Measurements from ENCODE around the gene CCR5.

CCR5 gene

GRCh38 chr3:46367811-46368210 is 2.9 kb upstream of the CCR5 start:
- Histone ChIP-seq H3K4me3 (ENCODE audit: low read depth, low read length) (no peak overlapping the region), H3K36me3 (no peaks in the 10 kb centered on the region), H3K9me3 (ENCODE audit: severe bottlenecking) (no peaks in the 10 kb centered on the region), H3K27me3 (ENCODE audit: insufficient read depth, low read depth, severe bottlenecking) (peaks cover 88% of the 10 kb centered on the region), H3K27ac (no peak overlapping the region)
- no peak for TF ChIP-seq CTCF (IDR thresholded peaks at IDR 0.05; ENCODE audit: low read depth, low read length)
- no peak for DNase-seq

DNA sequence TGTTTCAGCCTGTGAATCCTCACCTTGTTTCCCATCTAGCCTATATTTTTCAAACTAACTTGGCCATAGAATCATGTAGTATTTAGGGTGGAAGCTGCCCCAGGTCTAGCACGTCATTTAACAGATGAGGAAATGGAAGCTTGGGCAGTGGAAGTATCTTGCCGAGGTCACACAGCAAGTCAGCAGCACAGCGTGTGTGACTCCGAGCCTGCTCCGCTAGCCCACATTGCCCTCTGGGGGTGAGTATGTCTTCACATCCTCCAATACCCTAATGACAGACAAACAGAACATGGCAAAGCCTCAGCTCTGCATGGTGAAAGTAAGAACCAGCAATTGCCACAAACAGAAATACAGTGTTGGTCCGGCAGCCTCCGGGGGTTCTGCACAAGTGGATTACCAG is 2.2 kb upstream of the CCR5 start:
- Histone ChIP-seq H3K27me3 (ENCODE audit: insufficient read depth, low read depth, severe bottlenecking) (peaks cover 90% of the 10 kb centered on the region), H3K9me3 (ENCODE audit: severe bottlenecking) (no peaks in the 10 kb centered on the region), H3K36me3 (no peaks in the 10 kb centered on the region), H3K4me3 (ENCODE audit: low read depth, low read length) (no peak overlapping the region), H3K27ac (no peak overlapping the region)
- DNase-seq = no peak
- no peak for TF ChIP-seq CTCF (IDR thresholded peaks at IDR 0.05; ENCODE audit: low read depth, low read length)

- Histone ChIP-seq H3K36me3 (no peaks in the 10 kb centered on the region), H3K9me3 (ENCODE audit: severe bottlenecking) (no peaks in the 10 kb centered on the region), H3K27ac (no peak overlapping the region), H3K27me3 (ENCODE audit: insufficient read depth, low read depth, severe bottlenecking) (peaks cover 90% of the 10 kb centered on the region), H3K4me3 (ENCODE audit: low read depth, low read length) (no peak overlapping the region)
- TF ChIP-seq CTCF (IDR thresholded peaks at IDR 0.05; ENCODE audit: low read depth, low read length) = no peak
- DNase-seq = no peak
These were observed 1.6 kb upstream of the CCR5 start for GRCh38 chr3:46369151-46369550.

DNA sequence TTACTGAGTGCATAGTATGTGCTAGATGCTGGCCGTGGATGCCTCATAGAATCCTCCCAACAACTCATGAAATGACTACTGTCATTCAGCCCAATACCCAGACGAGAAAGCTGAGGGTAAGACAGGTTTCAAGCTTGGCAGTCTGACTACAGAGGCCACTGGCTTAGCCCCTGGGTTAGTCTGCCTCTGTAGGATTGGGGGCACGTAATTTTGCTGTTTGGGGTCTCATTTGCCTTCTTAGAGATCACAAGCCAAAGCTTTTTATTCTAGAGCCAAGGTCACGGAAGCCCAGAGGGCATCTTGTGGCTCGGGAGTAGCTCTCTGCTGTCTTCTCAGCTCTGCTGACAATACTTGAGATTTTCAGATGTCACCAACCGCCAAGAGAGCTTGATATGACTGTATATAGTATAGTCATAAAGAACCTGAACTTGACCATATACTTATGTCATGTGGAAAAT is 1.0 kb upstream of the CCR5 start:
- Histone ChIP-seq H3K27ac (no peak overlapping the region), H3K27me3 (ENCODE audit: insufficient read depth, low read depth, severe bottlenecking) (peaks cover 90% of the 10 kb centered on the region), H3K36me3 (no peaks in the 10 kb centered on the region), H3K4me3 (ENCODE audit: low read depth, low read length) (no peak overlapping the region), H3K9me3 (ENCODE audit: severe bottlenecking) (no peaks in the 10 kb centered on the region)
- DNase-seq = no peak
- no peak for TF ChIP-seq CTCF (IDR thresholded peaks at IDR 0.05; ENCODE audit: low read depth, low read length)

DNA sequence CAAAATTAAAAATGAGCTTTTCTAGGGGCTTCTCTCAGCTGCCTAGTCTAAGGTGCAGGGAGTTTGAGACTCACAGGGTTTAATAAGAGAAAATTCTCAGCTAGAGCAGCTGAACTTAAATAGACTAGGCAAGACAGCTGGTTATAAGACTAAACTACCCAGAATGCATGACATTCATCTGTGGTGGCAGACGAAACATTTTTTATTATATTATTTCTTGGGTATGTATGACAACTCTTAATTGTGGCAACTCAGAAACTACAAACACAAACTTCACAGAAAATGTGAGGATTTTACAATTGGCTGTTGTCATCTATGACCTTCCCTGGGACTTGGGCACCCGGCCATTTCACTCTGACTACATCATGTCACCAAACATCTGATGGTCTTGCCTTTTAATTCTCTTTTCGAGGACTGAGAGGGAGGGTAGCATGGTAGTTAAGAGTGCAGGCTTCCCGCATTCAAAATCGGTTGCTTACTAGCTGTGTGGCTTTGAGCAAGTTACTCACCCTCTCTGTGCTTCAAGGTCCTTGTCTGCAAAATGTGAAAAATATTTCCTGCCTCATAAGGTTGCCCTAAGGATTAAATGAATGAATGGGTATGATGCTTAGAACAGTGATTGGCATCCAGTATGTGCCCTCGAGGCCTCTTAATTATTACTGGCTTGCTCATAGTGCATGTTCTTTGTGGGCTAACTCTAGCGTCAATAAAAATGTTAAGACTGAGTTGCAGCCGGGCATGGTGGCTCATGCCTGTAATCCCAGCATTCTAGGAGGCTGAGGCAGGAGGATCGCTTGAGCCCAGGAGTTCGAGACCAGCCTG is 984 bp downstream of the CCR5 start:
- no peak for TF ChIP-seq CTCF (IDR thresholded peaks at IDR 0.05; ENCODE audit: low read depth, low read length)
- Histone ChIP-seq H3K27ac (no peak overlapping the region), H3K9me3 (ENCODE audit: severe bottlenecking) (no peaks in the 10 kb centered on the region), H3K36me3 (no peaks in the 10 kb centered on the region), H3K27me3 (ENCODE audit: insufficient read depth, low read depth, severe bottlenecking) (peaks cover 90% of the 10 kb centered on the region), H3K4me3 (ENCODE audit: low read depth, low read length) (no peak overlapping the region)
- no peak for DNase-seq

Data from WERI-Rb-1 (cell line).